Stomach (tissue), 4 donors: ENCODE data around the gene FNDC3B.

Source experiments
- CTCF ChIP-seq, 7 experiments: fragments of 450-650 bp in 4 of 7; fragments of 200-600 bp in 3 of 7; sonication (generic) in 3 of 7; IDR thresholded peaks; one replicate each; pipeline ENCODE4 v1.5.1; 2016 to 2019; ENCODE audit warnings: antibody characterized with exemption in 7 of 7, control low read depth in 2 of 7, mild to moderate bottlenecking in 1 of 7
- POLR2A ChIP-seq, 4 donors: fragments of 450-650 bp; IDR thresholded peaks; one replicate each; pipeline ENCODE4 v1.6.1; 2016; ENCODE audit warnings: antibody characterized with exemption in 4 of 4, control low read depth in 2 of 4, mild to moderate bottlenecking in 1 of 4, moderate library complexity in 1 of 4
- POLR2AphosphoS5 ChIP-seq, 3 donors: sonication (generic); formaldehyde crosslinking; IDR thresholded peaks; one replicate each; pipeline ENCODE4 v1.6.1; 2016; ENCODE audit warnings: antibody characterized with exemption in 3 of 3

DNA sequence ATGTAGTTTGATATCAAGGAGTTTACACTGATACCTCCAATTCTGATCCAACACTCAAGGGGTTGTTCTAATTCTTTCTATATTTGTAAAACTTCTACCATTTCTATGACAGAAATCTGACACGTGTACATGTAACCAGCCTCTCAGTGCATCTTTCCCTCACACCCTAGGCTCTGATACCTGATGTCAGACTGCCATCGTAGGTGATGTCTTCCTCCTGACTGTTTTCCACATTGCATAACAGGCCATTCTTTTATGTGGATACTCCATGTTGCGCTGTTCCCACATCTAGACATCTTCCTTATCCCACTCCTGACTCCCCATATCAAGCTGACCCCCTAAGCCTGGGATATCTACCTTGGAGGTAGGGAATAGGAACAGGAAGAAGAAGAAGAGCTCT lies 159.1 kb downstream of the FNDC3B start:
- TF ChIP-seq CTCF (IDR thresholded peaks at IDR 0.05) (no peak), POLR2A (IDR thresholded peaks at IDR 0.05) (no peak), POLR2AphosphoS5 (IDR thresholded peaks at IDR 0.05) (no peak)
